Neural cell (in vitro differentiated cells): Measurements from ENCODE around the gene MFAP2. TPM values are rescaled to one million over a fixed set of nuclear protein-coding genes. Genes with fewer than 3 reads are reported as not detected.

Source experiments
- H2AFZ ChIP-seq: fragments of 200-600, 300-800 bp; sonication (generic), shearing (Covaris generic); 2 replicates; pipeline ENCODE4 v1.6.0; 2014; ENCODE audit warnings: low read depth, mild to moderate bottlenecking, antibody characterized with exemption, low read length, moderate library complexity
- H3F3A ChIP-seq: fragments of 200-600 bp; shearing (Covaris generic); 2 replicates; pipeline ENCODE4 v1.6.1; 2016; ENCODE audit warnings: mild to moderate bottlenecking, moderate library complexity, mixed read lengths, antibody characterized with exemption, low read length; ENCODE audit not compliant: insufficient read depth, poor library complexity, severe bottlenecking
- H3K27ac ChIP-seq: fragments of 200-600, 300-800 bp; sonication (generic), shearing (Covaris generic); 2 replicates; pipeline ENCODE4 v1.5.1; 2014; ENCODE audit warnings: mild to moderate bottlenecking, low read length, moderate library complexity
- H3K27me3 ChIP-seq: fragments of 300-800, 200-600 bp; sonication (generic), shearing (Covaris generic); 2 replicates; pipeline ENCODE4 v1.6.0; 2014; ENCODE audit warnings: mild to moderate bottlenecking, low read depth, low read length, moderate library complexity; ENCODE audit not compliant: insufficient read depth
- H3K36me3 ChIP-seq: fragments of 300-800, 200-600 bp; sonication (generic), shearing (Covaris generic); 2 replicates; pipeline ENCODE4 v1.5.1; 2014; ENCODE audit warnings: mild to moderate bottlenecking, antibody characterized with exemption, low read length, moderate library complexity; ENCODE audit not compliant: insufficient read depth
- H3K4me2 ChIP-seq: fragments of 300-800, 200-600 bp; sonication (generic), shearing (Covaris generic); 2 replicates; pipeline ENCODE4 v1.6.0; 2014; ENCODE audit warnings: mild to moderate bottlenecking, low read length
- H3K4me3 ChIP-seq: fragments of 300-800, 200-600 bp; sonication (generic), shearing (Covaris generic); 2 replicates; pipeline ENCODE4 v1.5.1; 2014; ENCODE audit warnings: mild to moderate bottlenecking, low read length, moderate library complexity
- H3K79me2 ChIP-seq: fragments of 200-600 bp; shearing (Covaris generic); replicated peaks from 2 replicates; pipeline ENCODE4 v1.6.0; 2014; ENCODE audit warnings: mild to moderate bottlenecking, low read length, moderate library complexity; ENCODE audit not compliant: insufficient read depth
- H3K9ac ChIP-seq: fragments of 300-800, 200-600 bp; sonication (generic), shearing (Covaris generic); 2 replicates; pipeline ENCODE4 v1.6.1; 2016; ENCODE audit warnings: mild to moderate bottlenecking, low read length, mixed read lengths
- H3K9me2 ChIP-seq: fragments of 200-600 bp; shearing (Covaris generic); 2 replicates; pipeline ENCODE4 v1.6.1; 2016; ENCODE audit warnings: mild to moderate bottlenecking, low read length, mixed read lengths; ENCODE audit not compliant: insufficient read depth
- H3K9me3 ChIP-seq: fragments of 200-600, 300-800 bp; sonication (generic), shearing (Covaris generic); 2 replicates; pipeline ENCODE4 v1.6.1; 2016; ENCODE audit warnings: mild to moderate bottlenecking, mixed run types, low read length, moderate library complexity, mixed read lengths
- H4K20me1 ChIP-seq: fragments of 200-600 bp; shearing (Covaris generic); 2 replicates; pipeline ENCODE4 v1.6.1; 2016; ENCODE audit warnings: mild to moderate bottlenecking, mixed run types; ENCODE audit not compliant: insufficient read depth
- CTCF ChIP-seq: fragments of 450-650 bp; IDR thresholded peaks from 2 replicates; pipeline ENCODE4 v1.5.1; 2014; ENCODE audit warnings: antibody characterized with exemption, mild to moderate bottlenecking, moderate library complexity; ENCODE audit not compliant: poor library complexity, severe bottlenecking
- EP300 ChIP-seq: fragments of 450-650 bp; conservative IDR thresholded peaks from 2 replicates; pipeline ENCODE4 v1.6.1; 2014; ENCODE audit warnings: antibody characterized with exemption, mild to moderate bottlenecking, moderate library complexity; ENCODE audit not compliant: poor library complexity, severe bottlenecking
- EZH2 ChIP-seq: fragments of 200-600, 300-800 bp; shearing (Covaris generic), sonication (generic); IDR thresholded peaks from 2 replicates; pipeline ENCODE4 v1.6.1; 2014; ENCODE audit warnings: antibody characterized with exemption, low read length, borderline replicate concordance, mild to moderate bottlenecking; ENCODE audit not compliant: insufficient read depth, poor library complexity, severe bottlenecking
- MXI1 ChIP-seq: fragments of 450-650 bp; conservative IDR thresholded peaks from 2 replicates; pipeline ENCODE4 v1.6.1; 2014; ENCODE audit warnings: antibody characterized with exemption, mild to moderate bottlenecking; ENCODE audit not compliant: poor library complexity, severe bottlenecking
- POLR2AphosphoS5 ChIP-seq: IDR thresholded peaks from 2 replicates; pipeline ENCODE4 v1.6.1; 2012
- RAD21 ChIP-seq: fragments of 450-650 bp; conservative IDR thresholded peaks from 2 replicates; pipeline ENCODE4 v1.6.1; 2014; ENCODE audit warnings: antibody characterized with exemption, mild to moderate bottlenecking, moderate library complexity
- SMC3 ChIP-seq: fragments of 450-650 bp; conservative IDR thresholded peaks from 2 replicates; pipeline ENCODE4 v1.6.1; 2014; ENCODE audit warnings: antibody characterized with exemption, mild to moderate bottlenecking, moderate library complexity; ENCODE audit not compliant: poor library complexity
- TAF1 ChIP-seq: IDR thresholded peaks from 2 replicates; pipeline ENCODE4 v1.6.1; 2012; ENCODE audit warnings: low read depth
- polyA plus RNA-seq: library from polyadenylated mRNA; depleted of rRNA; stranded (reverse); fragments of >200 nt; gene quantifications from 2 replicates; pipeline ENCODE4 v1.2.3, GENCODE V29; 2014
- TF ChIP-seq, protein P1 (sequence below): IDR thresholded peaks from 2 replicates; pipeline ENCODE4 v1.6.1; 2012; ENCODE audit warnings: borderline replicate concordance

MFAP2 gene
- polyA plus RNA-seq, 1 donor from 2014 or later = 68.4 TPM

DNA sequence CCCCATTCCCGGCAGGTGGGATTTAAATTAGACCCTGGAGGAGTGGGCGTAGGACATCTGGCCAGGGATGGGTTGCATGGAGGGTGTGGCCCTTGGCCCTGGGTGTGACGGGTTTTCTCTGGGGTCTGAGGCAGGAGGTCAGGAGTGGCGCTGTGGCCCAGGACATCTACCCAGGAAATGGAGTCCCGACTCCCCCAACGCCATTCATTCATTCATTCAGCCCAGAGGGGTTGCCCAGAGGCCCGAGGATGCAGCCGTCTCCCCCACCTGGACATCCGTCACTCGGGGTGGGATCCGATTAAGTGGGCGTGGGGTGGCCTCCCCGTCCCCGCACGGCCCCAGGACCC, 30.6 kb upstream of the MFAP2 start:
- Histone ChIP-seq H2AFZ (peak overlapping the region; percentile 60), H3K27ac (no peak overlapping the region), H4K20me1 (no peaks in the 10 kb centered on the region), H3K9me3 (no peaks in the 10 kb centered on the region), H3K79me2 (peaks cover 8% of the 10 kb centered on the region), H3K9me2 (no peaks in the 10 kb centered on the region), H3K4me2 (peak overlapping the region; percentile 86), H3F3A (no peaks in the 10 kb centered on the region), H3K27me3 (no peaks in the 10 kb centered on the region), H3K36me3 (no peaks in the 10 kb centered on the region), H3K4me3 (peak overlapping the region; percentile 97), H3K9ac (peak overlapping the region; percentile 87)
- TF ChIP-seq POLR2AphosphoS5 = no peak
- no peak for TF ChIP-seq MXI1
- no peak for TF ChIP-seq EP300
- TF ChIP-seq RAD21 = no peak
- TF ChIP-seq TAF1 = no peak
- TF ChIP-seq EZH2 = no peak
- no peak for TF ChIP-seq SMC3
- no peak for TF ChIP-seq CTCF
- TF ChIP-seq, protein P1, sequence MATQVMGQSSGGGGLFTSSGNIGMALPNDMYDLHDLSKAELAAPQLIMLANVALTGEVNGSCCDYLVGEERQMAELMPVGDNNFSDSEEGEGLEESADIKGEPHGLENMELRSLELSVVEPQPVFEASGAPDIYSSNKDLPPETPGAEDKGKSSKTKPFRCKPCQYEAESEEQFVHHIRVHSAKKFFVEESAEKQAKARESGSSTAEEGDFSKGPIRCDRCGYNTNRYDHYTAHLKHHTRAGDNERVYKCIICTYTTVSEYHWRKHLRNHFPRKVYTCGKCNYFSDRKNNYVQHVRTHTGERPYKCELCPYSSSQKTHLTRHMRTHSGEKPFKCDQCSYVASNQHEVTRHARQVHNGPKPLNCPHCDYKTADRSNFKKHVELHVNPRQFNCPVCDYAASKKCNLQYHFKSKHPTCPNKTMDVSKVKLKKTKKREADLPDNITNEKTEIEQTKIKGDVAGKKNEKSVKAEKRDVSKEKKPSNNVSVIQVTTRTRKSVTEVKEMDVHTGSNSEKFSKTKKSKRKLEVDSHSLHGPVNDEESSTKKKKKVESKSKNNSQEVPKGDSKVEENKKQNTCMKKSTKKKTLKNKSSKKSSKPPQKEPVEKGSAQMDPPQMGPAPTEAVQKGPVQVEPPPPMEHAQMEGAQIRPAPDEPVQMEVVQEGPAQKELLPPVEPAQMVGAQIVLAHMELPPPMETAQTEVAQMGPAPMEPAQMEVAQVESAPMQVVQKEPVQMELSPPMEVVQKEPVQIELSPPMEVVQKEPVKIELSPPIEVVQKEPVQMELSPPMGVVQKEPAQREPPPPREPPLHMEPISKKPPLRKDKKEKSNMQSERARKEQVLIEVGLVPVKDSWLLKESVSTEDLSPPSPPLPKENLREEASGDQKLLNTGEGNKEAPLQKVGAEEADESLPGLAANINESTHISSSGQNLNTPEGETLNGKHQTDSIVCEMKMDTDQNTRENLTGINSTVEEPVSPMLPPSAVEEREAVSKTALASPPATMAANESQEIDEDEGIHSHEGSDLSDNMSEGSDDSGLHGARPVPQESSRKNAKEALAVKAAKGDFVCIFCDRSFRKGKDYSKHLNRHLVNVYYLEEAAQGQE = no peak

DNA sequence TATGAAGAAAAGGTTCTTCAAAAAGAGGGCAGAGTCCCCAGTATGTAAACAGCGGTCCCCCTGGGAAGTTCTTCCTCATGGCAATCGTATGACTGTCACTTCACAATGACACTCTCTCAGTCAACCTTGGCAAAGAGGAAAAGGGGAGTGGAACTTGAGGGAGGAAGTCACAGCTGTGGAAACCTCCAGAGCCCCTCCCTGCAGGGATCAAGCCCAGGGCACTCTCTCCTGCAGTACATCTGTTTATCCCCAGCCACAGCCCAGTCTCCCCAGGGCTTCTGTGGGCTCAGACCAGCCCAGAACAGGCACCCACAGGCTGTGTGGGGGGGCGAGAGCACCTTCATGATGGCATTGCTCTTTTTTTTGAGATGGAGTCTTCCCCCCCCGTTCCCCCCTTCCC, 29.3 kb upstream of the MFAP2 start:
- H3K36me3 ChIP-seq = no peaks in the 10 kb centered on the region
- H3K9ac ChIP-seq = no peak overlapping the region
- H3K27me3 ChIP-seq = no peaks in the 10 kb centered on the region
- H3K4me2 ChIP-seq = no peak overlapping the region
- peaks cover 8% of the 10 kb centered on the region for H3K79me2 ChIP-seq
- no peak for TF ChIP-seq SMC3
- TF ChIP-seq POLR2AphosphoS5 = no peak
- TF ChIP-seq EZH2 = no peak
- no peak for TF ChIP-seq EP300
- TF ChIP-seq, protein P1 = no peak
- no peak for TF ChIP-seq RAD21
- TF ChIP-seq CTCF = no peak
- no peak for TF ChIP-seq TAF1
- no peak for TF ChIP-seq MXI1
- H3F3A ChIP-seq = no peaks in the 10 kb centered on the region
- no peak overlapping the region for H2AFZ ChIP-seq
- H3K27ac ChIP-seq = no peak overlapping the region
- no peaks in the 10 kb centered on the region for H3K9me3 ChIP-seq
- H3K9me2 ChIP-seq = no peaks in the 10 kb centered on the region
- no peak overlapping the region for H3K4me3 ChIP-seq
- H4K20me1 ChIP-seq = no peaks in the 10 kb centered on the region
